HepG2 (cell line): Measurements from ENCODE around the gene MCMBP. TPM values are rescaled to one million over a fixed set of nuclear protein-coding genes. Genes with fewer than 3 reads are reported as not detected.

Experiments
- ATAC-seq: fragments of 200-7000 bp; cut with Tn5 transposase; 3 replicates; pipeline ENCODE4 v1.9.1; 2020; ENCODE audit warnings: mild to moderate bottlenecking, moderate library complexity
- BruUV-seq: library from RNA; stranded (reverse); fragments of 400-500 nt; replicated peaks from 2 replicates; lab custom pipeline; 2021; lab: Mats Ljungman, UMichigan
- CTCF ChIA-PET: fragments of 300-600 bp; formaldehyde crosslinking; extraction: SDS; loops from one replicate; lab custom pipeline; 2021; ENCODE audit warnings: low total read pairs, inconsistent platforms, low intra/inter-chr PET ratio; lab: Yijun Ruan, JAX
- POLR2A ChIA-PET: fragments of 350-600 bp; sonication (Branson Sonifier 250); formaldehyde crosslinking; loops from one replicate; lab custom pipeline; 2020; ENCODE audit warnings: antibody characterized with exemption, inconsistent platforms; lab: Yijun Ruan, JAX
- DNase-seq: peaks from one replicate; pipeline ENCODE4 v3.0.0-alpha.2; 2015; ENCODE audit warnings: low spot score
- FAIRE-seq: peaks from 3 replicates; lab custom pipeline; 2011; peaks lifted over from hg19 to GRCh38; lab: Jason Lieb, UNC
- H2AFZ ChIP-seq: one replicate; pipeline ENCODE4 v1.6.1; 2011; ENCODE audit warnings: low read length, inconsistent platforms
- H3K27ac ChIP-seq: fragments of 300-600 bp; 3 replicates; pipeline ENCODE4 v1.8.0; 2011; ENCODE audit warnings: mixed run types, mild to moderate bottlenecking, mixed read lengths, low read length, inconsistent platforms; ENCODE audit not compliant: insufficient read depth; ENCODE audit errors: extremely low read length
- H3K27me3 ChIP-seq, 2 experiments: fragments of 200-600 bp in 1 of 2; 2 replicates in 1 of 2; 3 replicates in 1 of 2; pipeline versions ENCODE4 v1.6.0 to v1.8.0; 2011; ENCODE audit warnings: low read length in 2 of 2, mild to moderate bottlenecking in 2 of 2, moderate library complexity in 2 of 2, inconsistent platforms in 1 of 2; ENCODE audit not compliant: insufficient read depth in 2 of 2, control insufficient read depth in 1 of 2
- H3K36me3 ChIP-seq, 2 experiments: fragments of 200-600 bp in 1 of 2; replicated peaks in 1 of 2; 2 replicates in 1 of 2; 3 replicates in 1 of 2; pipeline versions ENCODE4 v1.5.1 to v1.8.0; 2011; ENCODE audit warnings: low read length in 2 of 2, inconsistent platforms in 1 of 2; ENCODE audit not compliant: insufficient read depth in 2 of 2, control insufficient read depth in 1 of 2
- H3K4me1 ChIP-seq: 2 replicates; pipeline ENCODE4 v1.5.1; 2012; ENCODE audit warnings: low read length, inconsistent platforms; ENCODE audit not compliant: insufficient read depth
- H3K4me2 ChIP-seq: 2 replicates; pipeline ENCODE4 v1.6.0; 2011; ENCODE audit warnings: low read depth, low read length, inconsistent platforms
- H3K4me3 ChIP-seq, 3 experiments: fragments of 200-600 bp in 1 of 3; sonication (generic), shearing (Covaris generic) in 1 of 3; replicated peaks in 1 of 3; 2 replicates each; pipeline ENCODE4 v1.5.1; 2011 to 2016; ENCODE audit warnings: low read length in 3 of 3, inconsistent platforms in 2 of 3, low read depth in 2 of 3, mild to moderate bottlenecking in 2 of 3, control low read depth in 1 of 3, mixed read lengths in 1 of 3; ENCODE audit not compliant: insufficient read depth in 1 of 3
- H3K79me2 ChIP-seq: one replicate; pipeline ENCODE4 v1.6.1; 2011; ENCODE audit warnings: low read length, inconsistent platforms; ENCODE audit not compliant: insufficient read depth
- H3K9ac ChIP-seq: 2 replicates; pipeline ENCODE4 v1.6.0; 2011; ENCODE audit warnings: mild to moderate bottlenecking, low read depth, low read length, inconsistent platforms; ENCODE audit not compliant: insufficient read depth
- H3K9me3 ChIP-seq: 2 replicates; pipeline ENCODE4 v1.5.1; 2012; ENCODE audit warnings: mild to moderate bottlenecking, low read length
- H4K20me1 ChIP-seq: 2 replicates; pipeline ENCODE4 v1.6.0; 2011; ENCODE audit warnings: inconsistent platforms, mild to moderate bottlenecking, low read length, moderate library complexity; ENCODE audit not compliant: insufficient read depth
- CAMTA2 ChIP-seq: sonication (generic); formaldehyde crosslinking; IDR thresholded peaks from 2 replicates; pipeline ENCODE4 v1.4.0; 2020; ENCODE audit warnings: mild to moderate bottlenecking, missing genetic modification reagents, borderline replicate concordance
- ERF ChIP-seq: IDR thresholded peaks from 2 replicates; pipeline ENCODE4 v1.6.1; 2018; ENCODE audit warnings: missing biosample characterization, missing genetic modification reagents
- HNRNPL ChIP-seq: fragments of 200-400 bp; formaldehyde crosslinking; IDR thresholded peaks from 2 replicates; pipeline ENCODE4 v1.6.1; 2017; ENCODE audit warnings: mild to moderate bottlenecking, low read depth, low read length
- HOMEZ ChIP-seq: IDR thresholded peaks from 2 replicates; pipeline ENCODE4 v1.6.1; 2016; ENCODE audit warnings: low read depth
- POLR2G ChIP-seq: fragments of 200-400 bp; formaldehyde crosslinking; IDR thresholded peaks from 2 replicates; pipeline ENCODE4 v1.6.1; 2018; ENCODE audit warnings: mild to moderate bottlenecking, low read depth, low read length, moderate library complexity
- RCOR2 ChIP-seq: IDR thresholded peaks from 2 replicates; pipeline ENCODE4 v1.6.1; 2016; ENCODE audit warnings: missing biosample characterization, missing genetic modification reagents
- TSC22D2 ChIP-seq: sonication (generic); formaldehyde crosslinking; IDR thresholded peaks from 2 replicates; pipeline ENCODE4 v1.5.1; 2020; ENCODE audit warnings: missing genetic modification reagents, mild to moderate bottlenecking, borderline replicate concordance
- ZNF362 ChIP-seq: sonication (generic); formaldehyde crosslinking; IDR thresholded peaks from 2 replicates; pipeline ENCODE4 v1.4.0; 2020; ENCODE audit warnings: missing genetic modification reagents, mild to moderate bottlenecking, borderline replicate concordance
- ZNF512 ChIP-seq: sonication (generic); formaldehyde crosslinking; IDR thresholded peaks from 2 replicates; pipeline ENCODE4 v1.4.0; 2020; ENCODE audit warnings: mild to moderate bottlenecking, missing genetic modification reagents
- ZNF597 ChIP-seq: sonication (generic); formaldehyde crosslinking; IDR thresholded peaks from 2 replicates; pipeline ENCODE4 v1.5.0; 2020; ENCODE audit warnings: missing genetic modification reagents
- ZNF674 ChIP-seq: sonication (generic); formaldehyde crosslinking; IDR thresholded peaks from 2 replicates; pipeline ENCODE4 v1.5.0; 2020; ENCODE audit warnings: low read depth, mild to moderate bottlenecking, missing genetic modification reagents
- ZNF782 ChIP-seq: sonication (generic); formaldehyde crosslinking; IDR thresholded peaks from 2 replicates; pipeline ENCODE4 v1.4.0; 2020; ENCODE audit warnings: missing genetic modification reagents, mild to moderate bottlenecking, borderline replicate concordance
- ZSCAN31 ChIP-seq: sonication (generic); formaldehyde crosslinking; IDR thresholded peaks from 2 replicates; pipeline ENCODE4 v1.5.0; 2020; ENCODE audit warnings: low read depth, mild to moderate bottlenecking, missing genetic modification reagents
- WGBS: methylation state at CpG from one replicate; pipeline ENCODE4 v1.1.6; 2017; ENCODE audit warnings: low lambda C conversion rate; 5-methylcytosine and 5-hydroxymethylcytosine counted together
- in situ Hi-C: cut with HindIII; loops from 2 replicates; pipeline ENCODE4 v1.10.0; 2017; ENCODE audit warnings: low pct_unique_long_range_greater_than_20kb; ENCODE audit not compliant: extremely low pct_ligation_motif_present
- intact Hi-C: fragments of 100-400 bp; cut with micrococcal nuclease; formaldehyde crosslinking; loops from one replicate; pipeline ENCODE4 v1.10.0; 2022; ENCODE audit not compliant: unreplicated experiment
- polyA plus RNA-seq, 8 experiments: library from polyadenylated mRNA; depleted of rRNA in 3 of 8; stranded (reverse) in 7 of 8; unstranded in 1 of 8; fragments of >200 nt; fragmentation: Illumina TruSeq in 4 of 8; extraction: Trizol in 4 of 8; gene quantifications; 2 replicates each; pipeline versions ENCODE4 v1.2.1 to v1.2.3, GENCODE V29; 2011 to 2016; ENCODE audit warnings: low read depth in 4 of 8, missing spikeins in 1 of 8, mixed read lengths in 1 of 8; ENCODE audit not compliant: insufficient read depth in 1 of 8
- total RNA-seq, 5 experiments: library from RNA; depleted of rRNA; stranded (reverse); fragments of >200 nt; fragmentation: Illumina TruSeq; extraction: Trizol; gene quantifications; 2 replicates each; pipeline ENCODE4 v1.2.3, GENCODE V29; 2016; ENCODE audit warnings: low read depth in 1 of 5

The MCMBP gene
- total and polyA plus RNA-seq, 2 of the 13 experiments (the other 11 are each of a cell fraction or from before 2014, with no cell fraction given) = 35.7 to 62.4 TPM

GRCh38 chr10:119827430-119827829 is 45.2 kb downstream of the MCMBP start:
- ChIA-PET POLR2A (no interaction called here), CTCF (no interaction called here)
- Histone ChIP-seq H3K9ac (no peak overlapping the region), H3K79me2 (no peaks in the 10 kb centered on the region), H3K4me1 (no peaks in the 10 kb centered on the region), H3K4me2 (no peak overlapping the region), H2AFZ (no peak overlapping the region), H3K9me3 (no peaks in the 10 kb centered on the region), H3K27ac (no peak overlapping the region), H3K27me3 (no peaks in the 10 kb centered on the region; a peak in 1 of 5 replicates), H3K36me3 (peaks cover 9 to 75% of the 10 kb centered on the region in 2 experiments), H3K4me3 (no peak overlapping the region), H4K20me1 (no peaks in the 10 kb centered on the region)
- FAIRE-seq (no peak), ATAC-seq (no peak), DNase-seq (no peak)
- 94% methylated on average over 4 of the region's 4 CpGs for WGBS
- intact Hi-C loops = loop anchor here (5.0 kb wide), 1 partner anchor 75 kb away; no protein-coding TSS in a partner anchor
- BruUV-seq = no TSS peak
- in situ Hi-C loops = no loop called here
- 0 out of 2 replicates have a peak, but pooled peaks have one; percentile 13 for TF ChIP-seq POLR2G
- no peak for TF ChIP-seq TSC22D2 (CRISPR knock-in tag)

- ATAC-seq (no peak), DNase-seq (no peak), FAIRE-seq (no peak)
- Histone ChIP-seq H3K27me3 (no peaks in the 10 kb centered on the region; a peak in 1 of 5 replicates), H3K27ac (no peak overlapping the region), H4K20me1 (no peaks in the 10 kb centered on the region), H2AFZ (no peak overlapping the region), H3K36me3 (peaks cover 7 to 69% of the 10 kb centered on the region in 2 experiments), H3K9ac (no peak overlapping the region), H3K4me3 (no peak overlapping the region), H3K4me2 (no peak overlapping the region), H3K79me2 (no peaks in the 10 kb centered on the region), H3K4me1 (no peaks in the 10 kb centered on the region), H3K9me3 (no peaks in the 10 kb centered on the region)
- in situ Hi-C loops (no loop called here), intact Hi-C loops (loop anchor here (5.0 kb wide), 1 partner anchor 74 kb away; no protein-coding TSS in a partner anchor)
- no TSS peak for BruUV-seq
- ChIA-PET CTCF (no interaction called here), POLR2A (no interaction called here)
- 97% methylated on average over 6 of the region's 6 CpGs for WGBS
- TF ChIP-seq ERF (CRISPR knock-in tag) = no peak
- no peak for TF ChIP-seq ZSCAN31 (CRISPR knock-in tag)
- TF ChIP-seq CAMTA2 (CRISPR knock-in tag) = no peak
- no peak for TF ChIP-seq ZNF597 (CRISPR knock-in tag)
- no peak for TF ChIP-seq RCOR2 (CRISPR knock-in tag)
- no peak for TF ChIP-seq HNRNPL
- no peak for TF ChIP-seq ZNF674 (CRISPR knock-in tag)
- TF ChIP-seq ZNF512 (CRISPR knock-in tag) = no peak
- TF ChIP-seq ZNF362 (CRISPR knock-in tag) = no peak
- no peak for TF ChIP-seq HOMEZ
- TF ChIP-seq ZNF782 (CRISPR knock-in tag) = no peak
These were observed 45.9 kb downstream of the MCMBP start for GRCh38 chr10:119826771-119827170.
